Measurements from ENCODE around the gene VSIG10L2. TPM values are rescaled to one million over a fixed set of nuclear protein-coding genes. Genes with fewer than 3 reads are reported as not detected.

VSIG10L2 gene
- total RNA-seq, 1 donor from 2014 or later = not detected

DNA sequence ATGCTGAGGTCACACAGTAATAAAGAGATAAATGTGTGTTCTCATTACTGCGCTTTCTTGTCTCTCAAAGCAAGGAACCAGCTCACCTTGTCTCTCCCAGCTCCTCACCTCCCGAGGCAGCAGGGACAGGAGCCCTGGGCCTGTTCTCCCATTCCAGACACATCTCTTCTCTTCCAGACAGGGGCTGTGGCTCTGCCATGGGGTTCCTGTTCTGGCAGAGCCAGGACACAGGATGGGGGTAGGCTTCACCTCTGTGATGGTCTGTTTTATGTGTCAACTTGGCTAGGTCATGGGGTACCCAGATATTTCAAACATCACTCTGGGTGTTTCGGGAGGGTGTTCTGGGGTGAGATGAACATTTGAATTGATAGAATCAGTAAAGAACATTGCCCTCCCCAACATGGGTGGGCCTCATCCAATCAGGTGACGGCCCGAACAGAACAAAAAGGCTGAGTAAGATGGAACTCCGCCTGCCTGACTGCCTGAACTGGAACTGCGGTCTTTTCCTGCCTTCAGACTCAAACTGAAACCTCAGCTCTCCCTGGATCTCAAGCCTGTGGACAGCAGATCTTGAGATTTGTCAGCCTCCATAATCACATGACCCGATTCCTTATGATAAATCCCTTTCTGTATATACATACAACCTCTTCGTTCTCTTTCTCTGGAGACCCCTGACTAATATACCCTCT, 2.0 kb upstream of the VSIG10L2 start:
- H3K36me3 Mint-ChIP-seq (ENCODE audit: low read depth) = no peaks in the 10 kb centered on the region

GRCh38 chr11:125944350-125945010, 1.4 kb upstream of the VSIG10L2 start:
- no peaks in the 10 kb centered on the region for H3K9me3 Mint-ChIP-seq (ENCODE audit: low read depth)
- H3K4me3 Mint-ChIP-seq (ENCODE audit: unreplicated experiment) = no peak overlapping the region
- no peak for DNase-seq (ENCODE audit: low spot score)
- H3K27me3 Mint-ChIP-seq (ENCODE audit: low read depth) = peaks cover 12% of the 10 kb centered on the region
- no peak overlapping the region for H3K27ac Mint-ChIP-seq (ENCODE audit: unreplicated experiment)
- TF ChIP-seq CTCF (IDR thresholded peaks at IDR 0.05) = no peak
- H3K4me1 Mint-ChIP-seq (ENCODE audit: low read depth) = peaks cover 4% of the 10 kb centered on the region
- H3K36me3 Mint-ChIP-seq (ENCODE audit: low read depth) = no peaks in the 10 kb centered on the region

More for the DNA sequence above, 2.0 kb upstream of the VSIG10L2 start:
- Mint-ChIP-seq H3K27ac (ENCODE audit: unreplicated experiment) (no peak overlapping the region), H3K9me3 (ENCODE audit: low read depth) (no peaks in the 10 kb centered on the region), H3K4me1 (ENCODE audit: low read depth) (peaks cover 4% of the 10 kb centered on the region), H3K27me3 (ENCODE audit: low read depth) (peaks cover 12% of the 10 kb centered on the region), H3K4me3 (ENCODE audit: unreplicated experiment) (no peak overlapping the region)
- no peak for TF ChIP-seq CTCF (IDR thresholded peaks at IDR 0.05)
- DNase-seq (ENCODE audit: low spot score) = no peak

DNA sequence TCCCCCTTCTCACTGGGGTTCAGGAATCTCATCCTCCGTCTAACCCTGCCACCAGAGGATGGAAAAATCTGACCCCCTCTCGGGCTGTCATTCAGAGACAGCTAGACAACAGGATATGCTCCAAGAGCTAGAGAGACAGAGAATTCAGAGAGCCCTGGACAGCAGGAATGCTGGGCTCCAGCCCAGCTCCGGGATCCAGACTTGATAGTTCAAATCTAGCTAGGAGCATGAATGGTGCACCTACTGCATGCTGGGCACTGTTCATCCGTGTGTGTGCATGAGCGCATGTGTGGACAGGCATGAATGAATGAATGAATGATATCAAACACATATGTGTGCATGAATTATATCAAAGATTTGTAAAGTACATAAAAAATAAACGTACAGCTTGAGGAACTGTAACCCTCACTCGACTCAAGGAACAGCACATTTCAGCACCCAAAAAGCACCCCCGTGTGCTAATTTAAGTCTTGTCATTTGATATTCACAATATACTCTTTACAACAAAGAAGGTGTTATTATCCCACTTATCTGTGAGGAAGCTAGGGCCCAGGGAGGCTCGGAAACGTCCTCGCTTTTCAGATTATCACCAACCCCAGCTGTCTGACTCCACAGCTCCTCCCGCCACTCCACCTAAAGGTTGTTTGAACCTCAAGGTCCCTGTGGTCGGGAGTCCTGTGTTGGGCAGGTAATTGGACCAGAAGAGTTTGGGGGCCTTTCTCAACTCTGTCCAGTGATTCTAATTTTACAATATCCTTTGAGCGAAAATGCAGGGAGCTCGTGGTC, 640 bp upstream of the VSIG10L2 start:
- no peak for DNase-seq (ENCODE audit: low spot score)
- peaks cover 4% of the 10 kb centered on the region for H3K4me1 Mint-ChIP-seq (ENCODE audit: low read depth)
- H3K9me3 Mint-ChIP-seq (ENCODE audit: low read depth) = no peaks in the 10 kb centered on the region
- TF ChIP-seq CTCF (IDR thresholded peaks at IDR 0.05) = no peak
- H3K27ac Mint-ChIP-seq (ENCODE audit: unreplicated experiment) = no peak overlapping the region
- H3K27me3 Mint-ChIP-seq (ENCODE audit: low read depth) = peaks cover 12% of the 10 kb centered on the region
- no peak overlapping the region for H3K4me3 Mint-ChIP-seq (ENCODE audit: unreplicated experiment)
- H3K36me3 Mint-ChIP-seq (ENCODE audit: low read depth) = no peaks in the 10 kb centered on the region

DNA sequence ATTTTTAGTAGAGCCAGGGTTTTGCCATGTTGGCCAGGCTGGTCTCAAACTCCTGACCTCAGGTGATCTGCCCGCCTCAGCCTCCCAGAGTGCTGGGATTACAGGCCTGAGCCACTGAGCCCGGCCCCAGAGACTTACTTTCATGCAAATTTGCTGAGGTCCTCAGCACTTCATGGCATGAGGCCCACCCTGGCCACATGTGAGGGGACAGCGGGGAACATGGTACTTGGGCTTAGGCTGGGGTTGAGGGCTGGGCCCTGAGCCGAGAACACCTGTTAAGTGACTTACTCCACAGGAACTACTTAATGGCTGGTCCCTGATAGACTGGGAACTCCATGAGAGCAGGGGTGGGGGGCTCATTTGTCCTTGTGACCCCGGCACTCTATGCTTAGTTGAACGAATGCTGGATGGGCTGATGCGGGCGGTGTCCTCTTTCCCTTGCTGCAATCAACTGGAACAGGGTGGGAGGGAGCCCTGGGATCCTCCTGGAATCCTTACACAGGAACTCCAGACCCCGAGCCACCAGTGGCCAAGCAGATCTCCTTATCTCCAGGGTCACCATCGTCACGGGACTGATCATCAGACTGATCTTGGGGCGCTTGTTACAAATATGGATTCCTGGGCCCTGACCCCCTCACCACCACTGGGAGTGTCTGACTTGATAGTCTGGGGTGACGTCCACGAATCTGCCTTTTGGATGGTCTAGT, 1.0 kb downstream of the VSIG10L2 start:
- Mint-ChIP-seq H3K27me3 (ENCODE audit: low read depth) (peaks cover 13% of the 10 kb centered on the region), H3K4me1 (ENCODE audit: low read depth) (peaks cover 4% of the 10 kb centered on the region), H3K4me3 (ENCODE audit: unreplicated experiment) (no peak overlapping the region), H3K36me3 (ENCODE audit: low read depth) (no peaks in the 10 kb centered on the region), H3K27ac (ENCODE audit: unreplicated experiment) (no peak overlapping the region), H3K9me3 (ENCODE audit: low read depth) (no peaks in the 10 kb centered on the region)
- DNase-seq (ENCODE audit: low spot score) = no peak
- no peak for TF ChIP-seq CTCF (IDR thresholded peaks at IDR 0.05)

All from chondrocyte (in vitro differentiated cells).